Retinal pigment epithelial cell (primary cell): ENCODE data around the gene KLHL29.

Source experiments
- DNase-seq: peaks from one replicate; pipeline ENCODE4 v3.0.0-alpha.2; 2010; ENCODE audit warnings: low read depth
- H3K4me3 ChIP-seq: 2 replicates; pipeline ENCODE4 v1.5.1; 2011; ENCODE audit warnings: mild to moderate bottlenecking, low read length, control low read depth, moderate library complexity
- TF ChIP-seq, protein P1 (sequence below): conservative IDR thresholded peaks from 2 replicates; pipeline ENCODE4 v1.5.1; 2011; ENCODE audit warnings: low read depth, low read length, control low read depth, inconsistent platforms

Gene KLHL29

DNA sequence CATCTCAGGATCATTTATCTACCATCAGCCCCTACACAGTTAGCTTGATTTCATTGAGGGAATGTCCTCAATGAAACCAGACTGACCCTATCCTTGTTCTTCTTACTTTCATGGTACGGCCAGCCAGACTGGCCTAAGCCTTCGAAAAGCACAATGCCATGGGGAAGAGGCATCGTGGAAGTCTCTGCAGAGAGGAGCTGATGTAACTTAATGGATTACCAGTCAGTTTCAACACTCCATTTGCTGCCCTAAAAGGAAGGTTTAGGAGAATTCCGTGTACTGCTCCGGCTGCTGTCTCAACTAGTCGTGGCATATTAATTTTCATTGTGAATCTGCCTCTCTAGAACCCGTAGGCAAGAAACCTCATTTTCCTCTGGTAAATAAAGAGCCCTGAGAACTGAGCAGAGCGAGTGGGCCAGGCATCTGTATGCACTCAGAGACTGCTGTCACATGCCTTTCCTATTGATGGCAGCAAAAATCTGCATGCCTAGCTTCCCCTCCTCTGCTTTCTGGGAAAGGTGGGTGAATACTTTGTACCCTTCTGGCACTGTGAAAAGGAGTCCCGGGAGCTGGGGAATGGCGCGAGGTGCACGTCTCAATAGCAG, 184.9 kb downstream of the KLHL29 start:
- no peak for DNase-seq
- TF ChIP-seq, protein P1, sequence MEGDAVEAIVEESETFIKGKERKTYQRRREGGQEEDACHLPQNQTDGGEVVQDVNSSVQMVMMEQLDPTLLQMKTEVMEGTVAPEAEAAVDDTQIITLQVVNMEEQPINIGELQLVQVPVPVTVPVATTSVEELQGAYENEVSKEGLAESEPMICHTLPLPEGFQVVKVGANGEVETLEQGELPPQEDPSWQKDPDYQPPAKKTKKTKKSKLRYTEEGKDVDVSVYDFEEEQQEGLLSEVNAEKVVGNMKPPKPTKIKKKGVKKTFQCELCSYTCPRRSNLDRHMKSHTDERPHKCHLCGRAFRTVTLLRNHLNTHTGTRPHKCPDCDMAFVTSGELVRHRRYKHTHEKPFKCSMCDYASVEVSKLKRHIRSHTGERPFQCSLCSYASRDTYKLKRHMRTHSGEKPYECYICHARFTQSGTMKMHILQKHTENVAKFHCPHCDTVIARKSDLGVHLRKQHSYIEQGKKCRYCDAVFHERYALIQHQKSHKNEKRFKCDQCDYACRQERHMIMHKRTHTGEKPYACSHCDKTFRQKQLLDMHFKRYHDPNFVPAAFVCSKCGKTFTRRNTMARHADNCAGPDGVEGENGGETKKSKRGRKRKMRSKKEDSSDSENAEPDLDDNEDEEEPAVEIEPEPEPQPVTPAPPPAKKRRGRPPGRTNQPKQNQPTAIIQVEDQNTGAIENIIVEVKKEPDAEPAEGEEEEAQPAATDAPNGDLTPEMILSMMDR = no peak
- H3K4me3 ChIP-seq = no peak overlapping the region

DNA sequence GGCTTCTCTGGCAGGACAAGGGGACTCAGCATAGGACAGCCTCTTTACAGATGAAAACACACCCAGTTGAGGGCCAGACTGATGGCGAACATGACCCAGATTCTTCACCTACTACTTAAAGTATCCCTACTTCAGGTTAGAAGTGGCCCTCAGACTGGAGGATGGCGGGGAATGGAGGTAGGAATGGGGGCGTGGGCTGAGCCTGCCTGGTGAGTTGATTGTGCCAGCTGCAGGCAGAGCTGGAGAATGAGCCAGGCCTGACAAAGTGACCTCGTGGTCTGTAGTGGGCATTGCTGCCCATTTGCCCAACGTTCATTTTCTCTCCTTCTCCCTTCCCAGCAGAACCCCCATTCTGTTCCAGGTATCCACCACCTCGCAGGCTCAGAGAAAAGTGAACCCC, 186.1 kb downstream of the KLHL29 start:
- TF ChIP-seq, protein P1 = no peak
- no peak overlapping the region for H3K4me3 ChIP-seq
- no peak for DNase-seq

DNA sequence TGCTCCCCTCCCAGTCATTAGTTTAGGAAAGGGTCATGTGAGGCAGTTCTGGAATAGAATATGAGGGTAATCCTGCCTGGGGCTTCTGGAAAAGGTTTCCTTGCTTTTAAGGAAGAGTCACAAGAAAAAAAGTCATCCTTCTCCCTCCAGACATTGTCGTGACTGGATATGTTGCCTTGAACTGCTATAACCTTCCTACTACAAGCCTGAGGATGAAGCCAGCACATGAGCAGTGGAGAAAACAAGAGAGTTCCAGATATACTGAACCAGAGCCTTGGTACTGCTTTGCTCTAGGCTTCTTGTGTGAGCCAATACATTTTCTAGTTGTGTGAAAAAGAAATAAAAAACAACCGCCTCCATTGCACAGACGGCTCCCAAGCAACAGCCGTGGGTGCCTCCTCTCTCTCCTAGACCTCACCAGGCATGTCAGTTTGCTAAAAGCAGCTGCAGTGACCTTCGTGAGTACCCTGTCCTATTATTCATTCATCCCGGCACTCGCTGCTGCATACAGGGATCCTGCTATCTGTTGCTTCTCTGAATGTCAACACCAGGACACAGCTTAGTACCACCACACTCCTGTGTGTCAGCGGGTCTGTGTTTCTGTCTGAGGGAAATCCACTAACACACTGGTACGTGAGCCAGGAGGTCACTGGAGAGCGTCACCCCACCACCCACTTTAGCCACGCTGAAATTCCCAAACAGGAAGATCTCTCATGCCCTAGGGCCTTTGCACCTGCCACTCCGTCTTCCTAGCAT, 186.7 kb downstream of the KLHL29 start:
- no peak overlapping the region for H3K4me3 ChIP-seq
- TF ChIP-seq, protein P1 = no peak
- DNase-seq = no peak

DNA sequence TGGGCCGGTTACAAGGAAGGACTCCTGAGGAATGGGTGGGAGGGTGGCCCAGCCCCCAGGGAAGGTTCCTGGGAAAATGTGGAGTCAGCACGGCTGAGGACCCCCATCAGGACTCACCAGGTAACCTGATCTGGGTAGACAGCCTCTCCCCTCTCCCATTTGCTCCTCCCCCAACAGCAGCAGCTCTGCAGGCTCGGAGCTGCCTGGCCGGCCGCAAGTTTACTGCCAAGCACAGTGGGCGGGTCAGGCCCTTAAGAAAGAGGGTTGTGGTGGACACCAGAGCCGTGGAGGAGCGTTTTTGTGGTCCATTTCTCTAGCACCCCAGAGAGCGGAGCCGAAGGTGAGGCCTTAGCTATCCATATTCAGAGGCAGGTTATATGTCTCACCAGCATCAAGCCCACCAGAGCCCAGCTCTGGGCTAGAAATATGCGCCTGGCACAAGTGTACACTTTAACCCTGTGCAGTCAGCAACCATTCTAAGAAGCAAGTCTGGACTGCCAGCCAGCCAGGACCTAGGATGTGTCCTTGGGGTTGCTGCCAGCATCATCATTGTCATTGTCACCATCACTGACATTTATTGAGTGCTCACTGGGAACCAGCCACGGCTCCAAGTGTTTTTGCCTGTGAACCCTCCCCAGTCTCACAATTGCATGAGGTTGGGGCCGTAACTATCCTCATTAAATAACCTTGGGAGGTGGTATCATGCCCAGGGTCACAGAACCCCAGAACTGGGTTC, 190.1 kb downstream of the KLHL29 start:
- TF ChIP-seq, protein P1 = no peak
- no peak overlapping the region for H3K4me3 ChIP-seq
- DNase-seq = no peak

DNA sequence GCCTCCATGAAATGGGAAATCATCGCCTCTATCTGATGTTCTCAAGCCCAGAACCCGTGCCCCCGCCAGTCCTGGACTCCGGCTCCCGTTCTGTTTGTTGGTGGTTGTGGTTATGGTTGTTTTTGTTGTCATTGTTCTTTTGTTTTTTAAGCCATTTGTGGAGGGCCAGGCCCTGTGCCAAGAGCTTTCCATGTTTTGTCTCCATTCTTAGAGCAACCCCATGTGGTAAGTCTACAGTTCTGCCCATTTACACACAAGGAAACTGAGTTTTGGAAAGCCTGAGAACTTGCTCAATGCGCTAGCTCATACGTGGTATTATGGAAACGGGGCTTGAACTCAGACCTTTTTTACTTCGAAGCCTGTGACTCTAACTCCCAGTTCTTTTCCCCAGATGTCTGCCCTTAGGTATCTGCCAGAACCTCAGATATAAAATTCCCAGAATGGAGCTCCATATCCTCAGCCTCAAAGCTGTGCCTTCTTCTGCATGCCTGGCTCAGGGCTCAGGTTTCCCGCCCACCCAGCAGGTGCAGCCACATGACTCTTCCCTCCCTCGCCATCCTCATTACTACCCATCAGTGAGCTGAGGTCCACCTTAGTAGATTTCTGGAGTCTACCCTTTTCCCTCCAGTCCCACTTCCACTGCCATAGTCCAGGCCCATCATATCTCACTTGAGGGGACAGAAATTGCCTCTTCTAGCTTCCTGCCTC, 194.1 kb downstream of the KLHL29 start:
- H3K4me3 ChIP-seq = no peak overlapping the region
- no peak for DNase-seq
- TF ChIP-seq, protein P1 = no peak

DNA sequence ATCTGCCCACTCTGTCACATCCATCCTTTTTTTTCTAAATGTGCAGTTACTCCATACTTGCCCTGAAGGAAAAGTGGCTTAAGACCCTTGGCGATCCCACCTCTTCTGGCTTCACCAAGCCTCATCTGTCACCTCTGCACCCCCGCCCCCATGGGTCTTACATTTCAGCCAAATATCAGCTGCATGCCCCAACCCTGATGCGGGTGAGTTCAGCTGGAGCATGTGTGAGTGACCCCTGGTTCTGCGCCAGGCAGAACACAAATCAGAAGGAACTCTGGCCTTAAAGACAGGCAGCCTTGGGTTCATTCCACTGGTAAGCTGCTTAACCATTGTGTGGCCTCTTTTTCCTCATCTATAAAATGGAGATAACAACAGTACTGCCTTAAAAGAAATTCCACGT, 194.7 kb downstream of the KLHL29 start:
- DNase-seq = no peak
- no peak overlapping the region for H3K4me3 ChIP-seq
- TF ChIP-seq, protein P1 = no peak
